ENCODE measurements around the gene PHACTR3.

- TF ChIP-seq CTCF (IDR thresholded peaks at IDR 0.05) (no peak), POLR2A (IDR thresholded peaks at IDR 0.05) (no peak)
Measured at GRCh38 chr20:59749301-59749700, 145.0 kb downstream of the PHACTR3 start.

All from lower leg skin (tissue), 3 donors.